ENCODE results near the gene C10orf95.

C10orf95 gene

GRCh38 chr10:102420181-102420713 lies 31.1 kb downstream of the C10orf95 start:
- Histone ChIP-seq H3K9me3 (ENCODE audit: control insufficient read depth, insufficient read depth, low read length) (no peaks in the 10 kb centered on the region), H3K27ac (ENCODE audit: low read depth, low read length) (peak overlapping the region; percentile 68), H3K4me2 (ENCODE audit: low read length) (peak overlapping the region; percentile 93), H3K9me2 (replicated peaks; ENCODE audit: control insufficient read depth, low read length) (no peaks in the 10 kb centered on the region), H3F3A (ENCODE audit: control insufficient read depth, insufficient read depth) (peaks cover 7% of the 10 kb centered on the region; the same call in 1 of the 2 replicates), H4K20me1 (ENCODE audit: control insufficient read depth, insufficient read depth, low read depth, low read length) (no peaks in the 10 kb centered on the region), H3K36me3 (ENCODE audit: control insufficient read depth, low read length) (peaks cover 19% of the 10 kb centered on the region), H3K27me3 (ENCODE audit: control insufficient read depth, low read length) (peaks cover 6% of the 10 kb centered on the region), H3K79me2 (ENCODE audit: control insufficient read depth, low read length) (peaks cover 21% of the 10 kb centered on the region), H3K4me3 (ENCODE audit: low read length) (peak overlapping the region; percentile 88), H3K4me1 (ENCODE audit: control insufficient read depth, low read length) (peaks cover 37% of the 10 kb centered on the region)
- peak; percentile 20 for TF ChIP-seq CTCF (IDR thresholded peaks at IDR 0.05; ENCODE audit: low read depth, low read length, poor library complexity, severe bottlenecking)
- no peak for TF ChIP-seq EZH2phosphoT487 (IDR thresholded peaks at IDR 0.05; ENCODE audit: borderline replicate concordance, low read length)

GRCh38 chr10:102419269-102420180 lies 31.8 kb downstream of the C10orf95 start:
- H3K9me2 ChIP-seq (replicated peaks; ENCODE audit: control insufficient read depth, low read length) = no peaks in the 10 kb centered on the region
- peaks cover 7% of the 10 kb centered on the region; the same call in 1 of the 2 replicates for H3F3A ChIP-seq (ENCODE audit: control insufficient read depth, insufficient read depth)
- peak overlapping the region; percentile 68 for H3K27ac ChIP-seq (ENCODE audit: low read depth, low read length)
- H3K4me3 ChIP-seq (ENCODE audit: low read length) = peak overlapping the region; percentile 88
- peaks cover 6% of the 10 kb centered on the region for H3K27me3 ChIP-seq (ENCODE audit: control insufficient read depth, low read length)
- H3K79me2 ChIP-seq (ENCODE audit: control insufficient read depth, low read length) = peaks cover 21% of the 10 kb centered on the region
- peaks cover 37% of the 10 kb centered on the region for H3K4me1 ChIP-seq (ENCODE audit: control insufficient read depth, low read length)
- H3K9me3 ChIP-seq (ENCODE audit: control insufficient read depth, insufficient read depth, low read length) = no peaks in the 10 kb centered on the region
- TF ChIP-seq CTCF (IDR thresholded peaks at IDR 0.05; ENCODE audit: low read depth, low read length, poor library complexity, severe bottlenecking) (no peak), EZH2phosphoT487 (IDR thresholded peaks at IDR 0.05; ENCODE audit: borderline replicate concordance, low read length) (no peak)
- peaks cover 18% of the 10 kb centered on the region for H3K36me3 ChIP-seq (ENCODE audit: control insufficient read depth, low read length)
- H4K20me1 ChIP-seq (ENCODE audit: control insufficient read depth, insufficient read depth, low read depth, low read length) = no peaks in the 10 kb centered on the region
- H3K4me2 ChIP-seq (ENCODE audit: low read length) = peak overlapping the region; percentile 93

GRCh38 chr10:102418622-102419268 lies 32.6 kb downstream of the C10orf95 start, which contains the start of gene PSD:
Gene PSD, minus strand, starts transcription at chr10:102418785. Its CDS starts 1,747 bp downstream, at chr10:102417038.
- Histone ChIP-seq H3K27me3 (ENCODE audit: control insufficient read depth, low read length) (peaks cover 6% of the 10 kb centered on the region), H3K79me2 (ENCODE audit: control insufficient read depth, low read length) (peaks cover 21% of the 10 kb centered on the region), H3K4me2 (ENCODE audit: low read length) (peak within 1 kb of the TSS; percentile 93), H4K20me1 (ENCODE audit: control insufficient read depth, insufficient read depth, low read depth, low read length) (no peaks in the 10 kb centered on the region), H3F3A (ENCODE audit: control insufficient read depth, insufficient read depth) (peaks cover 7% of the 10 kb centered on the region; the same call in 1 of the 2 replicates), H3K9me2 (replicated peaks; ENCODE audit: control insufficient read depth, low read length) (no peaks in the 10 kb centered on the region), H3K4me3 (ENCODE audit: low read length) (peak within 1 kb of the TSS; percentile 88), H3K9me3 (ENCODE audit: control insufficient read depth, insufficient read depth, low read length) (no peaks in the 10 kb centered on the region), H3K27ac (ENCODE audit: low read depth, low read length) (no peak within 1 kb of the TSS), H3K4me1 (ENCODE audit: control insufficient read depth, low read length) (peaks cover 37% of the 10 kb centered on the region), H3K36me3 (ENCODE audit: control insufficient read depth, low read length) (peaks cover 10% of the 10 kb centered on the region)
- no peak for TF ChIP-seq CTCF (IDR thresholded peaks at IDR 0.05; ENCODE audit: low read depth, low read length, poor library complexity, severe bottlenecking)
- TF ChIP-seq EZH2phosphoT487 (IDR thresholded peaks at IDR 0.05; ENCODE audit: borderline replicate concordance, low read length) = no peak

All from DOHH2 (cell line).